ENCODE data around the gene ZFYVE1.

Gene ZFYVE1

GRCh38 chr14:72952171-72952570 lies 74.7 kb downstream of the ZFYVE1 start:
- no peak for DNase-seq

GRCh38 chr14:72948481-72949138 lies 78.3 kb downstream of the ZFYVE1 start:
- DNase-seq = peak; percentile 58 to 71

GRCh38 chr14:72947366-72948160 lies 79.3 kb downstream of the ZFYVE1 start:
- no peak for DNase-seq

GRCh38 chr14:72946491-72946890 lies 80.4 kb downstream of the ZFYVE1 start:
- no peak for DNase-seq

GRCh38 chr14:72945356-72946027 lies 81.4 kb downstream of the ZFYVE1 start:
- DNase-seq = no peak

- DNase-seq = no peak
These were observed 83.0 kb downstream of the ZFYVE1 start for GRCh38 chr14:72943876-72944430.

GRCh38 chr14:72942934-72943333 lies 84.0 kb downstream of the ZFYVE1 start:
- no peak for DNase-seq

- DNase-seq = no peak
These were observed 85.5 kb downstream of the ZFYVE1 start for GRCh38 chr14:72941286-72941985.

GRCh38 chr14:72939630-72940029 lies 87.3 kb downstream of the ZFYVE1 start:
- no peak for DNase-seq

GRCh38 chr14:72932893-72933292 lies 94.0 kb downstream of the ZFYVE1 start:
- DNase-seq = no peak

GRCh38 chr14:72929316-72930080 lies 97.4 kb downstream of the ZFYVE1 start:
- no peak for DNase-seq

- DNase-seq = no peak
These were observed 98.0 kb downstream of the ZFYVE1 start for GRCh38 chr14:72928872-72929271.

GRCh38 chr14:72926292-72927028 lies 100.4 kb downstream of the ZFYVE1 start, which contains the start of gene DCAF4:
TSS of gene DCAF4 (plus strand) at chr14:72926464. CDS start at chr14:72937979, 11,515 bp downstream.
- peak; percentile 98 to 99 for DNase-seq

GRCh38 chr14:72925815-72926291 lies 101.1 kb downstream of the ZFYVE1 start:
- DNase-seq = no peak

GRCh38 chr14:72925171-72925759 lies 101.6 kb downstream of the ZFYVE1 start:
- no peak for DNase-seq

GRCh38 chr14:72924337-72924736 lies 102.6 kb downstream of the ZFYVE1 start:
- DNase-seq = no peak

- no peak for DNase-seq
These were observed 105.5 kb downstream of the ZFYVE1 start for GRCh38 chr14:72921396-72921795.

GRCh38 chr14:72920008-72920407 lies 106.9 kb downstream of the ZFYVE1 start:
- peak; percentile 6 to 21 for DNase-seq
